ENCODE measurements around the gene ADGRA1. TPM values are rescaled to one million over a fixed set of nuclear protein-coding genes. Genes with fewer than 3 reads are reported as not detected.

ADGRA1 gene
- total and polyA plus RNA-seq, 2 of the 8 experiments (the other 6 are each of a cell fraction or from before 2014, with no cell fraction given) = 0.17 to 0.21 TPM

DNA sequence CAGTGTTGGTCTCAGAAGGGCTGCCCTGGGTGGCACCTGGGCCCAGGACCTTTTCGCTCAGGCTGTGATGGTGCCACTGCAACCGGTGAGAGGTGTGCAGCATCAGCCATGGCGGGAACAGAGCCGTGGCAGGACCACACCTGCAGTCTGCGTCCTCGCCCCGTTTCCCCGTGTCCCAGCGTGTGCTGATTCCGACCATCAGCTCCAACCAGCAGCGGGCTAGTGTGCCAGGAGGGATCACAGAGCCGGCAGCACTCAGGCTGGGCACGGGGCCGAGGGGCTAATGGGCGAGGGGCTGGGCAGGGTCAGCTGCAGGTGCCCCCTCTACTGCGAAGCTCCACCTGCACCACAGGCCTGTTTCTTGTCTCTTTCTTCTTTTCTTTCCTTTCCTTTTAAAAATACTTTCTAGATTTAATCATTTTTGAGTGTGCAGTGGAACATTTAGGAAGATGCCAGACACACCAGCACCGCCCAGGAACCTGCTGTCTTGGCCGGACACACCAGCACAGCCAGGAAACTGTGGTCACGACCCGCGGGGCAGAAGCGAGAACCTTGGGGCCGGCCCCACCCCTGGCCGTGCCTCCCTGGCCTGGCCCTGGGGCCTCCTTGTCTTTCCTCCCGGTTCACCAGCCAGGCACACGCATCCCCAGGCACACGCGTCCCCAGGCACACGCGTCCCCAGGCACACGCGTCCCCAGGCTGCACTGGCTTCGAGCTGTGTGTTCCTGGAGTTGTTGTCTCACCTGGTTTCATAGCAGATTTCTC is 34.6 kb downstream of the ADGRA1 start (continued):
- no peak for TF ChIP-seq HDAC2 (IDR thresholded peaks at IDR 0.05; ENCODE audit: borderline replicate concordance in 1 of 2, low read depth in 2 of 2, low read length in 2 of 2)
- TF ChIP-seq, protein P1, sequence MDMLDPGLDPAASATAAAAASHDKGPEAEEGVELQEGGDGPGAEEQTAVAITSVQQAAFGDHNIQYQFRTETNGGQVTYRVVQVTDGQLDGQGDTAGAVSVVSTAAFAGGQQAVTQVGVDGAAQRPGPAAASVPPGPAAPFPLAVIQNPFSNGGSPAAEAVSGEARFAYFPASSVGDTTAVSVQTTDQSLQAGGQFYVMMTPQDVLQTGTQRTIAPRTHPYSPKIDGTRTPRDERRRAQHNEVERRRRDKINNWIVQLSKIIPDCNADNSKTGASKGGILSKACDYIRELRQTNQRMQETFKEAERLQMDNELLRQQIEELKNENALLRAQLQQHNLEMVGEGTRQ (IDR thresholded peaks at IDR 0.05; ENCODE audit: low read length) = no peak
- TF ChIP-seq RAD21 (IDR thresholded peaks at IDR 0.05 in 1 of 2, conservative IDR thresholded peaks at IDR 0.05 in 1 of 2; ENCODE audit: low read depth in 2 of 2, low read length in 2 of 2) = no peak
